ENCODE results near the gene CDK16.

DNA sequence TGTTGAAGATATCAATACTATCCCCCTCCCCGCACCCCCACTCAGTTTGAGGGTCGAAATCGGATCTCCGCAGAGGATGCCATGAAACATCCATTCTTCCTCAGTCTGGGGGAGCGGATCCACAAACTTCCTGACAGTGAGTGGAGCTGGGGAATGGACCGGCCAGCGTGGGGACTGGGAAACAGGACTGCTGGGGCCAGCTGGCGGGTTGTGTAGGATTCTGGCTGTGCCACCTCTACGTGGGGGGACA, 8.8 kb downstream of the CDK16 start:
- TF ChIP-seq, protein P1, sequence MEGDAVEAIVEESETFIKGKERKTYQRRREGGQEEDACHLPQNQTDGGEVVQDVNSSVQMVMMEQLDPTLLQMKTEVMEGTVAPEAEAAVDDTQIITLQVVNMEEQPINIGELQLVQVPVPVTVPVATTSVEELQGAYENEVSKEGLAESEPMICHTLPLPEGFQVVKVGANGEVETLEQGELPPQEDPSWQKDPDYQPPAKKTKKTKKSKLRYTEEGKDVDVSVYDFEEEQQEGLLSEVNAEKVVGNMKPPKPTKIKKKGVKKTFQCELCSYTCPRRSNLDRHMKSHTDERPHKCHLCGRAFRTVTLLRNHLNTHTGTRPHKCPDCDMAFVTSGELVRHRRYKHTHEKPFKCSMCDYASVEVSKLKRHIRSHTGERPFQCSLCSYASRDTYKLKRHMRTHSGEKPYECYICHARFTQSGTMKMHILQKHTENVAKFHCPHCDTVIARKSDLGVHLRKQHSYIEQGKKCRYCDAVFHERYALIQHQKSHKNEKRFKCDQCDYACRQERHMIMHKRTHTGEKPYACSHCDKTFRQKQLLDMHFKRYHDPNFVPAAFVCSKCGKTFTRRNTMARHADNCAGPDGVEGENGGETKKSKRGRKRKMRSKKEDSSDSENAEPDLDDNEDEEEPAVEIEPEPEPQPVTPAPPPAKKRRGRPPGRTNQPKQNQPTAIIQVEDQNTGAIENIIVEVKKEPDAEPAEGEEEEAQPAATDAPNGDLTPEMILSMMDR (IDR thresholded peaks at IDR 0.05), result no peak
- TF ChIP-seq POLR2AphosphoS5 (IDR thresholded peaks at IDR 0.05), result no peak
- no peak for TF ChIP-seq POLR2A (IDR thresholded peaks at IDR 0.05; ENCODE audit: low read depth)
